GM12873 (cell line): ENCODE data around the gene FERMT2.

Experiments
- CTCF ChIP-seq: IDR thresholded peaks from 2 replicates; pipeline ENCODE4 v1.5.1; 2012; ENCODE audit warnings: low read depth, mild to moderate bottlenecking, moderate library complexity, low read length, control low read depth; ENCODE audit not compliant: insufficient read depth; ENCODE audit errors: missing control alignments

The FERMT2 gene

DNA sequence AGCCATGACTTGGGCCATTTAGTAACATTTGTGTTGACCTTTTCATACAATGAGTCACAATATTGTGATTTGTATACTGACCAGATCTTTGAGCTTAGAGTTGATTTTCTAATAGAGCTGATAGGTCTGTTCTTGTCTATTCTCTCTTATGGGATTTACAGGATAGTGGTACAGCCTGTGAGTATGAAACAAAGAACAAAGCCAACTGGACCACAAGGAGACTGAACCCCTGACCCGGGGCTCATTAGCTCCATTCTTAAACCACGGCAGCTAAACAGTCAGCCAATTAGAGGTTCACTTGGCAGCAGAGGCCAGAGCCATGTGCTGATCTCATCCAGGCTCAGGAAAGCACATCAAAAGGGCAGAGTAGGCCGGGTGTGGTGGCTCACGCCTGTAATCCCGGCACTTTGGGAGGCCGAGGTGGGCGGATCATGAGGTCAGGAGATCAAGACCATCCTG is 100.4 kb downstream of the FERMT2 start:
- no peak for TF ChIP-seq CTCF

GRCh38 chr14:52848626-52849025 is 102.2 kb downstream of the FERMT2 start:
- TF ChIP-seq CTCF: no peak

DNA sequence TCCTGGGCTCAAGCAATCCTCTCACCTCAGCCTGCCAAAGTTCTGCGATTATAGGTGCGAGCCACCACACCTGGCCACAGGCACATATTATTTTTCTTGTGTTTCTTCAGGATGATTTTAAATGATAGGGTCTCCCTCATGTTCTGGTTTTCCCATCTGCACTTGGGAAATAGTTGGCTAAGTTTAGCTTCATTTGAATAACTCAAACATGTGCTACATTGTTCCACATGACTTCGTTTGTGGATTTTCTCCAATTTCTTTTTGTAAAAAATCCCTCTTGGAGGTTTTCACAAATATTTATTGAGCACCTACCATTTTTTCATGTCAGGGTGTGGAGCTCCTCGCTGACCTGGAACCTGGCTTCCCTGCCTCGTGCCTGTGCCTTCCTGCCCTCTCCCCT is 104.3 kb downstream of the FERMT2 start:
- no peak for TF ChIP-seq CTCF

DNA sequence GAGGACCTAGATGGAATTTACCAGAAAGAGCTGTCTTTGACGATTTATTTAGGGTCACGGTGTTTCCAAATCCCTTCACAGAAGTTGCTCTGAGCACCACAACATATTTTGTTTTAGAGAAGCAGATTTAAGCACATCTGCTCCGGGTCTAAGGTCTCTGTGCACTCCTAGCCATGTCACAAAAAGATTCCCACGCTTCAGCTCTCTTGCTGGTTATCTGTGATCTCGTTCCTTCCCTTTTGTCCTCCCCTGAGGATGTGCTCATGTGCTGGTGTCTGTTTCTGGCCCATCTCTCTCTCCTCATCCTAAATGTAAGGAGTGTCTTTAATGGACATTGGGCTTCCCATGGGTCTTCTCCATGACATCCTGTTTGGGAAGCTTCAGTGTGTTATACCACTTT is 105.8 kb downstream of the FERMT2 start:
- TF ChIP-seq CTCF: no peak

GRCh38 chr14:52844262-52845060 is 106.4 kb downstream of the FERMT2 start:
- TF ChIP-seq CTCF: no peak

- TF ChIP-seq CTCF: no peak
Observed at GRCh38 chr14:52840877-52841276, 110.0 kb downstream of the FERMT2 start.

DNA sequence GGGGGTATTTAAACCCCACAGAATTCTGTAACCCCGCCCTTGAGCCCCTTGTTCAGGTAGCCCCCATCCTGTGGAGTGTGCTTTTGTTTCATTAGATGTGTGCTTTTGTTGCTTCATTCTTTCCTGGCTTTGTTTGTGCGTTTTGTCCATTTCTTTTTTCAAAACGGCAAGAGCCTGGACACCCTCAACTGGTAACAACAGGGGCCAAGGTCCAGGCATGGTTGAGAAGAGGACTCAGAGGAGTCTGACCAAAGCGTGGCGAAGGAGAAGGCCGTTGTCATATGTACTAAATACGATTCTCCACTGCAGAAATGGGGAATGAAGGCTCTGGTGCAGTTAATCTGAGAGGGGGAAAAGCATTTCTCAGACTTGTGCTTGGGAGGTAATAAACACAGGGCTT is 113.4 kb downstream of the FERMT2 start:
- TF ChIP-seq CTCF: no peak
